T-helper 22 cell (primary cell): ENCODE data around the gene CMTM3.
"Not testable (repeated sequence)": the region's sequence is repeated elsewhere in the genome, so short reads cannot be mapped to it uniquely, and the experiment has no call there.

Source experiments
- DNase-seq: peaks from one replicate; pipeline ENCODE4 v3.0.0-alpha.2; 2020; ENCODE audit warnings: low read depth

The CMTM3 gene

GRCh38 chr16:66635406-66635805 is 30.9 kb downstream of the CMTM3 start:
- DNase-seq: no peak

DNA sequence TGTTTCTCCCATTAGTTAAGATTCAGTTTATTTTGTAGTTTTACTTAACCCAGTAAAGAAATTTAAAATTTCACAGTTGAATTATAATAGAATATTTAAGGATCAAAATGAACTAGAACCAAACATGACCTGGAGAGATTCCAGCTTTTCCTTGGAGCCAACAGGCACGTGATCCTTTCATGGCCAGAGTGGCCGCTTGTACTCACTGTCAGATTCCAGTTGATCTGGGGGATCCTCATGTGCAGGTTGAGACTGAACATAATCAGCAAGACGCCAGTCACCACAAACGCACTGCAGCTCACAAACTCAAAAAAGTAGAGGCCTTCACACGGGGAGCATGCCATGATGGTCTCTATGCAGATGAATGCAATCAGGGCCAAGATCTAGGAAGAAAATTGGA is 31.7 kb downstream of the CMTM3 start:
- DNase-seq: no peak

- no peak for DNase-seq
Observed at GRCh38 chr16:66637806-66638205, 33.3 kb downstream of the CMTM3 start.

DNA sequence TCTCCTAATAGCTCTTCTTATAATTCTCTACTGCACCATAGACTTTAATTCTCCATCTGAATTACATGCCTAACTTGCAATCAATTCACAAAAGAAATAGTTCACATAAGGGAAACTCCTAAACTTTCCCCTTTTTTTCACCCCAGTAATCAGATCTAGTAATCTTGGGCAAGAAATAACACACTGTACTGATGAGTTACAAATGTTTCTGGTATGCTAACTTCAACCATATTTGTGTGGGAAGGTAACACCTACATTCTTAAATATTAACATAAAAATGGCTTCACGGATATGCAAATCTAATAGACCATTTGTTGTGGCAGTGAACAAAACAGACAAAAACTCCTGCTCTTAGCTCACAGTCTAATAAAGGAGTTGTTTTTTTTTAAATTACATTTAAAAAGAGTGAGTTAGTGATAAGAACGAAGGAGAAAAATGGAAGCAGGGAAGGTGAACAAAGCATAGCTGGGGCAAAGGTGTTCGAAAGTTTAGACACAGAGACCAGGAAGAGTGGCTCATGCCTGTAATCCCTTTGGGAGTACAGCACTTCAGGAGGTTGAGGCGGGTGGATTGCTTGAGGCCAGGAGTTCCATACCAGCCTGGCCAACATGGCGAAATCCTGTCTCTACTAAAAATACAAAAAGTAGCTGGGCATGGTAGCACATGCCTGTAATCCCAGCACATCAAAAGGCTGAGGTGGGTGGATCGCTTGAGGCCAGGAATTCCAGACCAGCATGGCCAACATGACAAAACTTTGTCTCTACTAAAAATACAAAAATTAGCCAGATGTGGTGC is 34.8 kb downstream of the CMTM3 start:
- DNase-seq: no peak

DNA sequence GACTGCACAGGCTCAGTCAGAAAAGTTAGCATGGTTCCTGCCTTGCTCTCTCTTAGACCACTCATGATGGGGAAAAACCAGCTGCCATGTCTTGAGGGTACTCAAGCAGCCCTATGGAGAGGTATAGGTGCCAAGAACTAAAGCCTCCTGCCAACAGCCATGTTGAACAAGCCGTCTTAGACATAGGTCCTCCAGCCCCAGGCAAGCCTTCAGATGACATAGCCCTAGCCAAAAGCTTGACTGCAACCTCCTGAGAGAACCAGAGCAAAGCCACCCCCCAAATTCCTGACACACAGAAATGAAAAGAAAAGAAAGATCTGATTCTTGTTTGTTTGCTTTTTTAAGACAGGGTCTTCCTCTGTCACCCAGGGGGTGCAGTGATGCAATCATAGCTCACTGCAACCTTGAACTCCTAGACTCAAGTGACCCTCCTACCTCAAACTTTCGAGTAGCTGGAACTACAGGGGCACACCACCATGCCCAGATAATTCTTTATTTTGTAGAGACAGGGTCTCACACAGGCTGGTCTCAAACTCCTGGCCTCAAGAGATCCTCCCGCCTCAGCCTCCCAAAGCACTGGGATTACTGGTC is 36.3 kb downstream of the CMTM3 start:
- DNase-seq: no peak

GRCh38 chr16:66641387-66641786 is 36.9 kb downstream of the CMTM3 start:
- no peak for DNase-seq

DNA sequence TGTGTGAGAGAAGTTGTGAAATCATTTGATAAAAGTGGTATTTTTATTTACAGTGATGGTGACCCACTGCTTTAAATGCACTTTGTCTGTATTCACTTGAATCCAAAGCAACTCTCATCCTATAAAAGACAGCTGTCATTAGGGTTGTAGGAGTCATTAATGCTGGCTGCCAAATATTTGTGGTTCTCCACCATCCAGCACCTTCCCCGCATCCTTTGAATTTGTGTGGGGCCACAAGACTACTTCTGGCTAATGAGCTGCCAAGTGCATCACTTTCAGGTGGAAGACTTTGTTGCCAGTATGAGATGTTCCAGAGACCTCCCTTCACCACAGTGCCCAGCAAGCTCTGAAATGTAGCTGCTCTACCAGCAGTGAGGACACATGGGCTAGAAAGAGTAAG is 43.4 kb downstream of the CMTM3 start:
- no peak for DNase-seq

DNA sequence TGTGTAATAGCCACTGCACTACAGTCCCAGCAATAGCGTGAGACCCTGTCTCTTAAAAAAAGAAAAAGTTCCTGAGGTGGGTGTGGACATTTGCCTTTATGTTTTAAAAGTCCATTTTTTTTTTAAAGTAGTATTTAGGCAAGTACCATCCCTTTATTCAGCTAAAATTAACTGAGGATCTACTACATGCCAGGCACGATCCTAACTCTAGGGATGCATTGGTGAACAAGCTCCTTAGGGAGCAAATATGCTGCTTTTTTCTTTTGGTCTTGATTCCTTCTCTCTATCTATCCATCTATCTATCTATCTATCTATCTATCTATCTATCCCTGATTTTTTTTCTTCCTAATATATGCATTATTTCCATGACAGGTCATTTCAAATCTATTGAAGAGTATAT is 44.7 kb downstream of the CMTM3 start:
- no peak for DNase-seq

- DNase-seq: no peak
Observed at GRCh38 chr16:66649636-66650205, 45.2 kb downstream of the CMTM3 start.

GRCh38 chr16:66650707-66651473 is 46.4 kb downstream of the CMTM3 start:
- DNase-seq: peak; percentile 45

GRCh38 chr16:66651474-66651765 is 46.9 kb downstream of the CMTM3 start:
- no peak for DNase-seq

- DNase-seq: no peak
Observed at GRCh38 chr16:66651965-66652364, 47.5 kb downstream of the CMTM3 start.

DNA sequence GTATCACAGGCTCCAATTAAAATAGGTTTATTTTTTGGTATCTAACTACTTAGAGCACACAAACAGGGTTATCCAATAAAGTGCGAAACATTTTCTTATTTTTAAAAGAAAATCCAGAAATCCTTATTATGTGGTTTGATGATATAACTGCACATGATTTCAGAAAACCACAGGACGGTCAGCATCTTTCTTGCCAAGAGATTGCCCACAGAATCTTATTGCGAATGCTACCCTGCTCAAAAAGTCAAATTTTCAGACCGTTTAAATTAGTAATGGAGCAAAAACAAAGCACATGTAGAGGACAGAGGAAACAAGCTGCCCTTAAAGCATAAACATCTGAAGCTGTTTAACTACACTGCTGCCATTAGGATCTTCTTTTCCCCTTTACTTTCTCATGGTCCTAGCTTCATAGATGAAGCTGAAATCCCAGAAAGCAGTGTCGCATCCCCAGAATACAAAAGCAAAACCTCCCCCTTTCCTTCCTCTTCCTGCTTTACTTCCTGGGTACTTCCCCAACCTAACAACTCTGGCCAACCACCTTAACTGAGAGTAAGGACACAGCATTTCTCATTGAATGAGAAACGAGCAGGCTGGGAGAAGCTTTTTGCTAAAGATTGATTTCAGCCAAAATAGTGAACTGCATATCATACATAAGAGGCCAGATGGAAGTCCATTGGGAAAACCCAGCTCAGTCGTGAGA is 48.3 kb downstream of the CMTM3 start:
- DNase-seq: no peak

DNA sequence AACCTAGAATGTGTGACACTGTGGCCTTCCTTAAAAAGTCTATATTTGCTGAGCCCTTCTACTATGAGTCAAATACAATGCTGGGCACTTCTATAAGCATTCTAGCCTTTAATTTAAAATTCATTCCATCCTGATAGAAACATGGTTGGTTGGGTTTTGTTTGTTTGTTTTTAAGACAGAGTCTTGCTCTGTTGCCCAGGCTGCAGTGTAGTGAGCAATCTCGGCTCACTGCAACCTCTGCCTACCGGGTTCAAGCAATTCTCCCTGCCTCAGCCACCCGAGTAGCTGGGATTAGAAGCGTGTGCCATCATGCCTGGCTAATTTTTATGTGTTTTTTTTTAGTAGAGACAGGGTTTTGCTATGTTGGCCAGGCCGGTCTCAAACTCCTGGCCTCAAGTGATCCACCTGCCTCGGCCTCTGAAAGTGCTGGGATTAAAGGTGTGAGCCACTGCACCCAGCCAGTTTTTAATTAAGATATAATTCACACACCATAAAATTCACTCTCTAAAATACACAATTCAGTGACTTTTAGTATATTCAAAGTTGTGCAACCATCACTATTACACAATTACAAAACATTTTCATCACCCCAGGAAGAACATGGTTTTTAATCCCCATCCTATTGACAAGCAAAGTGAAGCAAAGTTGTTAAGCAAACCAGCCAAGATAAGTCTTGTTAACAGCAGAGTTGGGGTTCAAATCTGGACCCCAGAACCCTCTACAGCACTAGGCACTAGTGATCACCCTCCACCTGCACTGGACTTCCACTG is 49.3 kb downstream of the CMTM3 start:
- DNase-seq: no peak

DNA sequence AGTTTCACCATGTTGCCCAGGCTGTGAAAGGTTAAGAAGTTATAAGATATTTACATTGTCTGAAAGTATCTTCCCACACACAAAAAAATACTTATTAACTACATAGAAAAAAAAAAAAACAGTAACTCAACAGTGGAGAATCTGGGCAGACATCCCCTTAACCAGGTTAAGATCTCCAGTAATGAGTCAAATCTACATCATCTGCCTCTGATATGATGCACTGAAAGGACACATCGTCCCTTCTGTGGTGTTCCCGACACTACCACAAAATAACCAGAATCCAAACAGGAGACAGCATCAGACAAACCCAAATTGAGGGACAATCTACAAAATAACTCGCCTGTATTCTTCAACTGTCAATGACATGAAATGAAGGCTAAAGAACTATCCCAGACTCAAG is 52.0 kb downstream of the CMTM3 start:
- no peak for DNase-seq

DNA sequence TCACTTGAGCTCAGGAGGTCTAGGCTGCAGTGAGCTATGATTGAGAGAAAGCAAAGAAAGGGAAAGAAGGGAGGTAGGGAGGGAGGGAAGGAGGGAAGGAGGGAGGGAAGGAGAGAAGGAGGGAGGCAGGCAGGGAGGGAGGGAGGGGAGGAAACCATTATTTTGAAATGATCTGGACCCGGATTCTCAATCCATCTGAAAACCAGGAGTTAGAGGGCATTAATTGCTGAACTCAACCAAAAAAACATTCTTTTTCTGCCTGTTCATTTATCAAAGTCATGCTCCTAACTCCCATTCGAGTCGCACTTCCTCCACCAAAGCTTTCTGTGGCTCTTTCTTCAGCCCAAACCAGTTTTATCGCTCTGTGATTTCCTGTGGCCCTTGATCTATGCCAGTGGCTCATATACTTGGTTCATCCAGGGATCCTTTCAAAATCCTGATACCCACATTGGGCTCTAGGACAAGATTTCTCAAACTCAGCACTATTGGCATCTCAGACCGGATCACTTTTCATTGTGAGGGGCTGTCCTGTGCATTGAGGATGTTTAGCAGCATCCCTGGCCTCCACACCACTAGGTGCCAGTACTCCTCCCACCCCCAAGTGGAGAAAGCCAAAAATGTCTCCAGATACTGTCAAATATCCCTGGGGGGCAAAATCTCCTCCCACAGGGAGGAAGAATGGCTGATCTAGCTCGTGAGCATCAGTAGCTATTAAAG is 53.8 kb downstream of the CMTM3 start:
- no peak for DNase-seq

DNA sequence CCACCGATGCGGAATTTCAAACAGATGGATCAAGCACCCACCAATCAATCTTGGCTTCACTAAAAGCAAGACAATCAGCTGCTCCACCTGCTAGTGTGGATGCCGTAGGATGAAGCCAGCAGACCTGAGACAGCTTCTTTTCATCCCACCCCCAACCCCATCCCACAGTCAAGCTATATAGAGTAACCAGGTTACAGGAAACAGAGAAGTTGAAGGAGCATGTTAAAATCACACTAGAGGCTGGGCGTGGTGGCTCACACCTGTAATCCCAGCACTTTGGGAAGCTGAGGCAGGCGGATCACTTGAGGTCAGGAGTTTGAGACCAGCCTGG is 54.3 kb downstream of the CMTM3 start:
- DNase-seq: no peak

DNA sequence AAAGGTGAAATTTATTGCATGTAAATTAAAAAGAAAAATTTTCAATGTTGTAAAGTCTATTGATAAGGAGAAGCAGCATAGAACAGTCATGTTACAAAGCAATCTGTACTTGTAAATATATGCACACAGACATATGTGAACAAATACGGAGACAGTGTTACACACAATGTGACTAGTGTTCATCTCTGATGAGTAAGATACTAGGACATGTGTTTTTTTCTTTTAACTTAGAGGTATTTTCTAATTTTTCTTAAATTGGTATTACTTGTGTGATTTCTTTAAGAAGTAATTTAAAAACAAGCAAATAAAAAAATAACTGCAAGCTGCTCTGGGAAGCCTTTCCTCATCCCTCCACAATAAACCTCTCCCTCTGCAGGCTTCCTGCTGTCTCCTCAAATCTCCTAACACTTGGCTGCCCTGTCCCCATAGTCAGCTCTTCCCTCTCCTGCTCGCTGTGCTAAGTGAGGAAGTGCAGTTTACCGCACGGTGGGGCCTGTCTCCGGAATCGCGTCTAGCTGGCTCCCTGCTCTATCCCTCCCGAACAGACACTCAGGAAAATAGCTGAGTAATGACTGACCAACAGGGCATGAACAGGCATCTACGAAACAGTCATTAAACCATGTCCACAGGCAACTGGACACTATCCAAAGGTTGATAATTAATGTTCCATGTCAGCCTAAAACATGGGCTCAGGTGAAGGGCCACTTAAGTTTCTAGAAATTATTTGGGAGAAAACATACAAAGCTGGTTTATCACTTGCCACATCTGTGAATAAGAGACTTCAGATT is 56.1 kb downstream of the CMTM3 start:
- no peak for DNase-seq

GRCh38 chr16:66661210-66661560 is 56.7 kb downstream of the CMTM3 start:
- DNase-seq: no peak

DNA sequence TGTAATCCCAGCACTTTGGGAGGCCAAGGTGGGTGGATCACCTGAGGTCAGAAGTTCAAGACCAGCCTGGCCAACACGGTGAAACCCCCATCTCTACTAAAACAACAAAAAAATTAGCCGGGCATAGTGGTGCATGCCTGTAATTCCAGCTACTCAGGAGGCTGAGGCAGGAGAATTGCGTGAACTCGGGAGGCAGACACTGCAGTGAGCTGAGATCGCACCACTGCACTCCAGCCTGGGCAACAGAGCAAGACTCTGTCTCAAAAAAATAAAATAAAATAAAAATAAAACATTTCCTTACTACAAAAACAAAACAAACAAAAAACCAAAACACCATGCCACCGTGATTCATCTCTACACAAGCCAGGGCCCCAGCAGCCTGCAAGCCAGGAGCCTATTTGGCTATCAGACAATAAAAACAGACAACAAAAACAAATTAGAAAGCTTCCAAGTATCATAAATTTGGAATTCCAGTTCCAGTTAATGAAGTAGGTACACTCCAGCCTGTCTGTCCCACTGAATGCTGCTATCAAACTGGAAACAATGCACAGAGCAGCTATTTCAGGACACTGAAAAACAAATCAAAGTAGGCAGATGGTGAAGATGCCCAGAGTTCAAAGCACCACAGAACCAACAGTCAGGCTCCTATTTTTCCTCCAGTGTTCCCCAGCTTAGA is 57.3 kb downstream of the CMTM3 start:
- DNase-seq: not testable (repeated sequence)
